Hematopoietic multipotent progenitor cell treated with erythropoietin and hydrocortisone succinate and interleukin-3 and kit ligand, for 15 days (in vitro differentiated cells): ENCODE data around the gene EXD2.
"Not testable (repeated sequence)": the region's sequence is repeated elsewhere in the genome, so short reads cannot be mapped to it uniquely, and the experiment has no call there.

Source experiments
- DNase-seq: peaks from one replicate; pipeline ENCODE4 v3.0.0-alpha.2; 2015; ENCODE audit warnings: low spot score

Gene EXD2

GRCh38 chr14:69193721-69194120 is 2.4 kb downstream of the EXD2 start:
- no peak for DNase-seq

GRCh38 chr14:69199786-69200185 is 8.5 kb downstream of the EXD2 start:
- DNase-seq: no peak

GRCh38 chr14:69204753-69205152 is 13.5 kb downstream of the EXD2 start:
- no peak for DNase-seq

GRCh38 chr14:69207435-69208041 is 16.2 kb downstream of the EXD2 start:
- DNase-seq: no peak

GRCh38 chr14:69208666-69209065 is 17.4 kb downstream of the EXD2 start:
- DNase-seq: no peak

- DNase-seq: no peak
These were observed 23.1 kb downstream of the EXD2 start for GRCh38 chr14:69214393-69214792.

- DNase-seq: not testable (repeated sequence)
These were observed 26.4 kb downstream of the EXD2 start for GRCh38 chr14:69217663-69218062.

- DNase-seq: no peak
These were observed 33.6 kb downstream of the EXD2 start for GRCh38 chr14:69224946-69225345.

GRCh38 chr14:69226178-69226577 is 34.9 kb downstream of the EXD2 start:
- DNase-seq: no peak

- no peak for DNase-seq
These were observed 35.4 kb downstream of the EXD2 start for GRCh38 chr14:69226736-69227135.

GRCh38 chr14:69231486-69231885 is 40.2 kb downstream of the EXD2 start:
- no peak for DNase-seq

- DNase-seq: no peak
These were observed 41.1 kb downstream of the EXD2 start for GRCh38 chr14:69232388-69232787.

GRCh38 chr14:69234106-69234505 is 42.8 kb downstream of the EXD2 start:
- no peak for DNase-seq

GRCh38 chr14:69235708-69236107 is 44.4 kb downstream of the EXD2 start:
- DNase-seq: no peak

- DNase-seq: no peak
These were observed 45.8 kb downstream of the EXD2 start for GRCh38 chr14:69237142-69237541.

GRCh38 chr14:69237584-69237983 is 46.3 kb downstream of the EXD2 start:
- DNase-seq: no peak

GRCh38 chr14:69238883-69239282 is 47.6 kb downstream of the EXD2 start:
- DNase-seq: no peak

GRCh38 chr14:69240527-69241173 is 49.4 kb downstream of the EXD2 start:
- DNase-seq: no peak

GRCh38 chr14:69241577-69241976 is 50.3 kb downstream of the EXD2 start:
- no peak for DNase-seq

GRCh38 chr14:69242311-69243224 is 51.3 kb downstream of the EXD2 start:
- peak; percentile 56 for DNase-seq

GRCh38 chr14:69244946-69245345 is 53.6 kb downstream of the EXD2 start:
- no peak for DNase-seq

GRCh38 chr14:69246331-69246730 is 55.0 kb downstream of the EXD2 start:
- DNase-seq: no peak
